H1 (cell line): ENCODE measurements around the gene ST8SIA4. TPM values are rescaled to one million over a fixed set of nuclear protein-coding genes. Genes with fewer than 3 reads are reported as not detected.
"Not testable (repeated sequence)": the region's sequence is repeated elsewhere in the genome, so short reads cannot be mapped to it uniquely, and the experiment has no call there.

Experiments
- CTCF ChIA-PET: fragments of 300-600 bp; sonication (Branson Sonifier 250); formaldehyde crosslinking; loops from one replicate; lab custom pipeline; 2021; ENCODE audit not compliant: partially characterized antibody; lab: Charles Lee
- POLR2A ChIA-PET: fragments of 300-600 bp; sonication (Branson Sonifier 250); formaldehyde crosslinking; loops from one replicate; lab custom pipeline; 2021; ENCODE audit warnings: inconsistent platforms; ENCODE audit not compliant: partially characterized antibody; lab: Charles Lee
- DNase-seq, 2 experiments: peaks; one replicate each; pipeline versions ENCODE4 v3.0.0 to v3.0.0-alpha.2; 2010 to 2022; ENCODE audit warnings: low spot score in 2 of 2, low read depth in 1 of 2, mixed read lengths in 1 of 2
- FAIRE-seq: peaks from 2 replicates; lab custom pipeline; 2011; peaks lifted over from hg19 to GRCh38; lab: Jason Lieb, UNC
- H2AFZ ChIP-seq: 2 replicates; pipeline ENCODE4 v1.8.1; 2012; ENCODE audit warnings: low read length, inconsistent platforms
- H2AK5ac ChIP-seq: 2 replicates; pipeline ENCODE4 v1.6.1; 2013; ENCODE audit warnings: low read depth, low read length
- H2BK120ac ChIP-seq: replicated peaks from 2 replicates; pipeline ENCODE3; 2013; ENCODE audit warnings: low read depth, low read length, inconsistent platforms
- H2BK12ac ChIP-seq: 2 replicates; pipeline ENCODE4 v1.6.1; 2013; ENCODE audit warnings: low read depth, low read length
- H2BK15ac ChIP-seq: 2 replicates; pipeline ENCODE4 v1.6.1; 2013; ENCODE audit warnings: low read length
- H2BK20ac ChIP-seq: 2 replicates; pipeline ENCODE4 v1.6.1; 2013; ENCODE audit warnings: low read length
- H2BK5ac ChIP-seq: 2 replicates; pipeline ENCODE4 v1.6.1; 2013; ENCODE audit warnings: low read depth, low read length
- H3K14ac ChIP-seq: 2 replicates; pipeline ENCODE4 v1.6.1; 2013; ENCODE audit warnings: inconsistent platforms; ENCODE audit not compliant: insufficient read length
- H3K18ac ChIP-seq: 2 replicates; pipeline ENCODE4 v1.6.1; 2013; ENCODE audit warnings: low read length; ENCODE audit errors: extremely low read depth
- H3K23ac ChIP-seq: 2 replicates; pipeline ENCODE4 v1.6.1; 2013; ENCODE audit warnings: inconsistent platforms; ENCODE audit not compliant: insufficient read length
- H3K23me2 ChIP-seq: 2 replicates; pipeline ENCODE4 v1.6.1; 2013; ENCODE audit warnings: low read depth, low read length
- H3K27ac ChIP-seq: 2 replicates; pipeline ENCODE4 v1.6.1; 2011; ENCODE audit warnings: low read depth, low read length, inconsistent platforms
- H3K27me3 ChIP-seq, 4 experiments: replicated peaks in 1 of 4; 1 replicate in 1 of 4; 2 replicates in 3 of 4; pipeline versions ENCODE4 v1.6.1 to v1.8.1; 2011 to 2013; ENCODE audit warnings: low read length in 3 of 4, mild to moderate bottlenecking in 3 of 4, inconsistent platforms in 2 of 4, mixed read lengths in 2 of 4, moderate library complexity in 1 of 4; ENCODE audit not compliant: control insufficient read depth in 3 of 4, insufficient read depth in 3 of 4; ENCODE audit errors: extremely low read depth in 1 of 4
- H3K36me3 ChIP-seq, 4 experiments: 2 replicates each; pipeline versions ENCODE4 v1.6.1 to v1.8.1; 2011 to 2013; ENCODE audit warnings: mild to moderate bottlenecking in 4 of 4, low read length in 3 of 4, moderate library complexity in 2 of 4, control low read depth in 1 of 4, inconsistent platforms in 1 of 4; ENCODE audit not compliant: insufficient read depth in 4 of 4, control insufficient read depth in 2 of 4
- H3K4ac ChIP-seq: replicated peaks from 2 replicates; pipeline ENCODE3; 2013; ENCODE audit warnings: low read length, low read depth, mixed read lengths, inconsistent platforms; ENCODE audit not compliant: insufficient read length
- H3K4me1 ChIP-seq, 4 experiments: replicated peaks in 1 of 4; 1 replicate in 1 of 4; 2 replicates in 3 of 4; pipeline versions ENCODE4 v1.6.1 to v1.8.1; 2011 to 2013; ENCODE audit warnings: low read length in 3 of 4, inconsistent platforms in 2 of 4, mixed read lengths in 1 of 4; ENCODE audit not compliant: insufficient read depth in 4 of 4, control insufficient read depth in 3 of 4
- H3K4me2 ChIP-seq, 2 experiments: 2 replicates each; pipeline versions ENCODE4 v1.6.1 to v1.8.1; 2011 to 2013; ENCODE audit warnings: low read depth in 2 of 2, low read length in 2 of 2, control low read depth in 1 of 2, inconsistent platforms in 1 of 2, mild to moderate bottlenecking in 1 of 2; ENCODE audit not compliant: insufficient read depth in 1 of 2
- H3K4me3 ChIP-seq, 4 experiments: fragments of 200-600, 300-600 bp in 1 of 4; sonication (generic), shearing (Covaris generic), sonication (Bioruptor Twin) in 1 of 4; 2 replicates each; pipeline versions ENCODE4 v1.5.1 to v1.8.1; 2011 to 2016; ENCODE audit warnings: low read length in 4 of 4, low read depth in 3 of 4, control low read depth in 2 of 4, inconsistent platforms in 2 of 4, mild to moderate bottlenecking in 2 of 4, mixed read lengths in 1 of 4, moderate library complexity in 1 of 4; ENCODE audit not compliant: insufficient read depth in 2 of 4; ENCODE audit errors: extremely low read depth in 1 of 4
- H3K56ac ChIP-seq: replicated peaks from 2 replicates; pipeline ENCODE3; 2013; ENCODE audit warnings: low read depth, mild to moderate bottlenecking, mixed read lengths, low read length, inconsistent platforms; ENCODE audit not compliant: insufficient read length
- H3K79me1 ChIP-seq: 2 replicates; pipeline ENCODE4 v1.6.1; 2013; ENCODE audit warnings: low read depth, low read length, control low read depth
- H3K79me2 ChIP-seq, 2 experiments: 2 replicates each; pipeline versions ENCODE4 v1.6.1 to v1.8.1; 2012 to 2013; ENCODE audit warnings: low read length in 2 of 2, mild to moderate bottlenecking in 2 of 2, inconsistent platforms in 1 of 2; ENCODE audit not compliant: insufficient read depth in 2 of 2, control insufficient read depth in 1 of 2
- H3K9ac ChIP-seq, 4 experiments: replicated peaks in 1 of 4; 1 replicate in 1 of 4; 2 replicates in 3 of 4; pipeline versions ENCODE4 v1.6.1 to v1.8.1; 2011 to 2013; ENCODE audit warnings: low read depth in 3 of 4, low read length in 3 of 4, control low read depth in 2 of 4, mild to moderate bottlenecking in 2 of 4, moderate library complexity in 2 of 4, inconsistent platforms in 1 of 4; ENCODE audit errors: extremely low read depth in 1 of 4
- H3K9me3 ChIP-seq, 2 experiments: 2 replicates each; pipeline versions ENCODE4 v1.6.1 to v1.8.1; 2012 to 2013; ENCODE audit warnings: mild to moderate bottlenecking in 2 of 2, moderate library complexity in 2 of 2, control low read depth in 1 of 2, inconsistent platforms in 1 of 2, low read depth in 1 of 2, low read length in 1 of 2, mixed read lengths in 1 of 2; ENCODE audit not compliant: insufficient read depth in 2 of 2
- H4K20me1 ChIP-seq, 2 experiments: replicated peaks in 1 of 2; 2 replicates each; pipeline versions ENCODE3 to v1.8.1; 2011 to 2013; ENCODE audit warnings: inconsistent platforms in 2 of 2, low read length in 2 of 2, mild to moderate bottlenecking in 1 of 2; ENCODE audit not compliant: insufficient read depth in 2 of 2, control insufficient read depth in 1 of 2
- H4K5ac ChIP-seq: 2 replicates; pipeline ENCODE4 v1.6.1; 2013; ENCODE audit warnings: low read length, low read depth, mixed read lengths, inconsistent platforms; ENCODE audit not compliant: insufficient read length
- H4K8ac ChIP-seq: 2 replicates; pipeline ENCODE4 v1.8.0; 2013; ENCODE audit warnings: mild to moderate bottlenecking, moderate library complexity, low read length, inconsistent platforms; ENCODE audit not compliant: insufficient read depth; ENCODE audit errors: extremely low read depth
- H4K91ac ChIP-seq: replicated peaks from 2 replicates; pipeline ENCODE3; 2013; ENCODE audit warnings: low read length, mixed read lengths, inconsistent platforms; ENCODE audit not compliant: insufficient read length
- WGBS, 2 experiments: shearing (Covaris generic) in 1 of 2; methylation state at CpG; one replicate each; pipeline versions ENCODE4 v1.1.6 to v1.1.7; 2013 to 2015; ENCODE audit warnings: low lambda C conversion rate in 2 of 2, mixed read lengths in 2 of 2, inconsistent platforms in 1 of 2, low coverage in 1 of 2, missing lambda C conversion rate in 1 of 2; ENCODE audit not compliant: insufficient replicate concordance in 2 of 2, insufficient coverage in 1 of 2, insufficient read length in 1 of 2; ENCODE audit errors: extremely low coverage in 1 of 2, missing lambda C conversion rate in 1 of 2; 5-methylcytosine and 5-hydroxymethylcytosine counted together
- polyA plus RNA-seq, 7 experiments: library from polyadenylated mRNA; depleted of rRNA in 3 of 7; stranded (reverse) in 5 of 7; unstranded in 2 of 7; fragments of >200 nt in 5 of 7; fragments of 200-250 nt in 2 of 7; gene quantifications; 1 replicate in 5 of 7; 2 replicates in 1 of 7; 4 replicates in 1 of 7; pipeline versions ENCODE4 v1.2.1 to v1.2.3, GENCODE V29; 2011 to 2013; ENCODE audit warnings: missing spikeins in 2 of 7, mixed read lengths in 2 of 7
- total RNA-seq: library from RNA; stranded (reverse); fragmentation: NEBNext Ultra II Directional; extraction: Animal tissue kit (Norgen Biotek cat#: 25700); gene quantifications from 2 replicates; pipeline ENCODE4 v1.2.1, GENCODE V29; 2021

Gene ST8SIA4
- total and polyA plus RNA-seq, 2 of the 8 experiments (the other 6 are each of a cell fraction or from before 2014, with no cell fraction given): 0.08 to 0.50 TPM

DNA sequence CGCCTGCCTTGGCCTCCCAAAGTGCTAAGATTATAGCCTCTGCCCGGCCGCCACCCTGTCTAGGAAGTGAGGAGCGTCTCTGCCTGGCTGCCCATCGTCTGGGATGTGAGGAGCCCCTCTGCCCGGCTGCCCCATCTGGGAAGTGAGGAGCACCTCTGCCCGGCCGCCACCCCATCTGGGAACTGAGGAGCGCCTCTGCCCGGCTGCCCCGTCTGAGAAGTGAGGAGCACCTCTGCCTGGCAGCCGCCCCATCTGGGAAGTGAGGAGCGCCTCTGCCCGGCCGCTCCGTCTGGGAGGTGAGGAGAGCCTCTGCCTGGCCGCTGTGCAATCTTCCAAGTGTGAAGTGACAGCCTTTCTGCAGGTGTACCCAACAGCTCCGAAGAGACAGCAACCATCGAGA, 117.5 kb downstream of the ST8SIA4 start:
- H3K9me3 ChIP-seq, POLR2A ChIA-PET, H3K27ac ChIP-seq, H2BK5ac ChIP-seq, H2BK120ac ChIP-seq, H2BK12ac ChIP-seq, CTCF ChIA-PET, H4K20me1 ChIP-seq, FAIRE-seq, H2BK15ac ChIP-seq, H2AFZ ChIP-seq, H3K18ac ChIP-seq, H3K9ac ChIP-seq, H3K4ac ChIP-seq, H3K27me3 ChIP-seq, H3K4me3 ChIP-seq, H3K4me2 ChIP-seq, H3K36me3 ChIP-seq, DNase-seq, H2BK20ac ChIP-seq, H3K79me2 ChIP-seq, H4K91ac ChIP-seq, H3K23me2 ChIP-seq, H2AK5ac ChIP-seq, H4K8ac ChIP-seq, H3K23ac ChIP-seq, H3K79me1 ChIP-seq, H3K56ac ChIP-seq, H3K4me1 ChIP-seq, H3K14ac ChIP-seq, H4K5ac ChIP-seq: not testable (repeated sequence)
- 95% methylated on average over 13 of the region's 19 CpGs; no CpG with 5 or more reads in 1 of the 2 experiments for WGBS, 2 experiments
